ENCODE data around the gene PDP2.

Gene PDP2

GRCh38 chr16:66886914-66887313 is 6.6 kb downstream of the PDP2 start:
- H3K27ac ChIP-seq = no peak overlapping the region
- no peak for TF ChIP-seq CTCF (conservative IDR thresholded peaks at IDR 0.05)

GRCh38 chr16:66888647-66889615 is 8.6 kb downstream of the PDP2 start:
- H3K27ac ChIP-seq = no peak overlapping the region
- no peak for TF ChIP-seq CTCF (conservative IDR thresholded peaks at IDR 0.05)

- TF ChIP-seq CTCF (conservative IDR thresholded peaks at IDR 0.05) = no peak
Observed at GRCh38 chr16:66889622-66890021, 9.3 kb downstream of the PDP2 start.

GRCh38 chr16:66890799-66891198 is 10.5 kb downstream of the PDP2 start:
- H3K27ac ChIP-seq = no peak overlapping the region
- TF ChIP-seq CTCF (conservative IDR thresholded peaks at IDR 0.05) = no peak

More at GRCh38 chr16:66889622-66890021, 9.3 kb downstream of the PDP2 start:
- no peak overlapping the region for H3K27ac ChIP-seq

- no peak overlapping the region for H3K27ac ChIP-seq
Observed at GRCh38 chr16:66891360-66891759, 11.0 kb downstream of the PDP2 start.

GRCh38 chr16:66891797-66892196 is 11.5 kb downstream of the PDP2 start:
- TF ChIP-seq CTCF (conservative IDR thresholded peaks at IDR 0.05) = no peak
- H3K27ac ChIP-seq = no peak overlapping the region

More at GRCh38 chr16:66891360-66891759, 11.0 kb downstream of the PDP2 start:
- no peak for TF ChIP-seq CTCF (conservative IDR thresholded peaks at IDR 0.05)

- TF ChIP-seq CTCF (conservative IDR thresholded peaks at IDR 0.05) = no peak
- H3K27ac ChIP-seq = no peak overlapping the region
Observed at GRCh38 chr16:66894055-66894454, 13.7 kb downstream of the PDP2 start.

Measured in VCaP (cell line).